Measurements from ENCODE around the gene CDC5L.
A peak's percentile ranks its signal among the peaks of the same experiment; 100 is the strongest.
"Not testable (repeated sequence)": the region's sequence is repeated elsewhere in the genome, so short reads cannot be mapped to it uniquely, and the experiment has no call there.

Gene CDC5L

GRCh38 chr6:44387346-44388134 lies at the start of gene CDC5L:
Gene CDC5L, plus strand, starts transcription at chr6:44387706. Its CDS starts 118 bp downstream, at chr6:44387824.
- DNase-seq: peak; percentile 72

GRCh38 chr6:44338228-44339122 lies 49.0 kb upstream of the CDC5L start:
- peak; percentile 6 for DNase-seq

GRCh38 chr6:44339301-44339700 lies 48.2 kb upstream of the CDC5L start:
- DNase-seq: no peak

- DNase-seq: no peak
These were observed 47.5 kb upstream of the CDC5L start for GRCh38 chr6:44339763-44340625.

GRCh38 chr6:44341095-44341890 lies 46.2 kb upstream of the CDC5L start:
- no peak for DNase-seq

- no peak for DNase-seq
These were observed 45.5 kb upstream of the CDC5L start for GRCh38 chr6:44342052-44342451.

- DNase-seq: no peak
These were observed 45.0 kb upstream of the CDC5L start, which contains the start of gene SPATS1 for GRCh38 chr6:44342489-44342888. Gene SPATS1, plus strand, starts transcription at chr6:44342650. Its CDS starts 446 bp downstream, at chr6:44343096.

GRCh38 chr6:44346818-44347217 lies 40.7 kb upstream of the CDC5L start:
- DNase-seq: not testable (repeated sequence)

- DNase-seq: no peak
These were observed 37.4 kb upstream of the CDC5L start for GRCh38 chr6:44349904-44350649.

GRCh38 chr6:44350650-44350994 lies 36.9 kb upstream of the CDC5L start:
- DNase-seq: not testable (repeated sequence)

GRCh38 chr6:44352259-44352658 lies 35.2 kb upstream of the CDC5L start:
- no peak for DNase-seq

GRCh38 chr6:44353336-44353735 lies 34.2 kb upstream of the CDC5L start:
- no peak for DNase-seq

GRCh38 chr6:44355640-44356039 lies 31.9 kb upstream of the CDC5L start:
- no peak for DNase-seq

- no peak for DNase-seq
These were observed 31.0 kb upstream of the CDC5L start for GRCh38 chr6:44356487-44356886.

GRCh38 chr6:44359973-44360372 lies 27.5 kb upstream of the CDC5L start:
- no peak for DNase-seq

- no peak for DNase-seq
These were observed 25.6 kb upstream of the CDC5L start for GRCh38 chr6:44361947-44362346.

GRCh38 chr6:44363377-44363926 lies 24.1 kb upstream of the CDC5L start:
- DNase-seq: no peak

- no peak for DNase-seq
These were observed 20.7 kb upstream of the CDC5L start for GRCh38 chr6:44366781-44367180.

- no peak for DNase-seq
These were observed 19.8 kb upstream of the CDC5L start for GRCh38 chr6:44367681-44368080.

GRCh38 chr6:44373051-44373450 lies 14.5 kb upstream of the CDC5L start:
- DNase-seq: no peak

GRCh38 chr6:44373787-44374186 lies 13.7 kb upstream of the CDC5L start:
- DNase-seq: no peak

Measured in NCI-H2107 (cell line).